Chondrocyte (in vitro differentiated cells): ENCODE data around the gene ZNF385C. TPM values are rescaled to one million over a fixed set of nuclear protein-coding genes. Genes with fewer than 3 reads are reported as not detected.
A peak's percentile ranks its signal among the peaks of the same experiment; 100 is the strongest.

Experiments
- DNase-seq: peaks from one replicate; pipeline ENCODE4 v3.0.0; 2021; ENCODE audit warnings: mixed read lengths, low spot score
- H3K27ac Mint-ChIP-seq: one replicate; pipeline ENCODE4 v1.8.0; 2021; ENCODE audit warnings: mild to moderate bottlenecking, moderate library complexity, mixed read lengths; ENCODE audit not compliant: unreplicated experiment
- H3K27me3 Mint-ChIP-seq: 2 replicates; pipeline ENCODE4 v1.8.0; 2021; ENCODE audit warnings: low read depth, mixed read lengths
- H3K36me3 Mint-ChIP-seq: 2 replicates; pipeline ENCODE4 v1.8.0; 2021; ENCODE audit warnings: low read depth, mixed read lengths
- H3K4me1 Mint-ChIP-seq: 2 replicates; pipeline ENCODE4 v1.8.0; 2021; ENCODE audit warnings: low read depth, mild to moderate bottlenecking, mixed read lengths
- H3K4me3 Mint-ChIP-seq: one replicate; pipeline ENCODE4 v1.8.0; 2021; ENCODE audit warnings: mild to moderate bottlenecking, moderate library complexity, mixed read lengths; ENCODE audit not compliant: unreplicated experiment
- H3K9me3 Mint-ChIP-seq: 2 replicates; pipeline ENCODE4 v1.8.0; 2021; ENCODE audit warnings: low read depth, mixed read lengths
- total RNA-seq: library from RNA; stranded (reverse); gene quantifications from 3 replicates; pipeline ENCODE4 v1.2.1, GENCODE V29; 2021
- TF ChIP-seq, protein P1 (sequence below): fragments of 200-600 bp; sonication (generic); IDR thresholded peaks from 2 replicates; pipeline ENCODE4 v1.5.0; 2021; ENCODE audit warnings: antibody characterized with exemption, mild to moderate bottlenecking, moderate library complexity

The ZNF385C gene
- total RNA-seq, 1 donor from 2014 or later, result 0.07 TPM

DNA sequence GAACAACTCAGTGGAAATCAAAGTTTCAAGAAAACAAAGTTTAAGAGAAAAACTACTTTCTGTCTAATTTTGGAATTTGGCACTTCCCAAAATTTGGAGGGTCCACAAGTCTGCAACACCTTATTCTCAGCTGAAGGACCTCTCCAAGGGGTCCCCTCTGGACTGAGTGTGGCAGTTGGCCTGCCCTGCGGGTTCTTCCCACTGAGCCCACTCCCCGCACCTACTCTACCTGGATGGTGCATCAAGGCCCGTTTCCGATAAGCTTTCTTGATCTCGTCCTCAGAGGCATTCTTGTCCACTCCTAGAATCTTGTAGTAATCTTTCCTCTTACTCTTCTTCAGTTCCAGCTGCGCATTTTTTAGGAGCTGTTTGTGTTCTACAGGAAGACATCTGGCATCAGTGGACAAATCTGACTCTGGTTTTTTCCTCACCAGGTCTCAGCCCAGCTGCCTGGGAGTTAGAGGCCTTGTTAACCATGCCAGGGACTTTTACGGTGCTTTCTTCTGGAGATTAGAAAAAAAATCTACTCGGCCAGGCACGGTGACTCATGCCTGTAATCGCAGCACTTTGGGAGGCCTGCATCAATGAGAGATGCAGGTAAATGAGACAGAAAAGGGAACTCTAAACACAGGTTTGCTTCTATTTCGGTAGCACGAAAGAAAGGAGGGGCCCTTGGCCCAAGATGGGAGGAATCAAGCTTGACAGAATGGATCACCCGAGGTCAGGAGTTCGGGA, 116.1 kb downstream of the ZNF385C start:
- H3K27ac Mint-ChIP-seq, result no peak overlapping the region
- no peak for DNase-seq
- H3K36me3 Mint-ChIP-seq, result peaks cover 32% of the 10 kb centered on the region
- H3K4me1 Mint-ChIP-seq, result no peaks in the 10 kb centered on the region
- TF ChIP-seq, protein P1, sequence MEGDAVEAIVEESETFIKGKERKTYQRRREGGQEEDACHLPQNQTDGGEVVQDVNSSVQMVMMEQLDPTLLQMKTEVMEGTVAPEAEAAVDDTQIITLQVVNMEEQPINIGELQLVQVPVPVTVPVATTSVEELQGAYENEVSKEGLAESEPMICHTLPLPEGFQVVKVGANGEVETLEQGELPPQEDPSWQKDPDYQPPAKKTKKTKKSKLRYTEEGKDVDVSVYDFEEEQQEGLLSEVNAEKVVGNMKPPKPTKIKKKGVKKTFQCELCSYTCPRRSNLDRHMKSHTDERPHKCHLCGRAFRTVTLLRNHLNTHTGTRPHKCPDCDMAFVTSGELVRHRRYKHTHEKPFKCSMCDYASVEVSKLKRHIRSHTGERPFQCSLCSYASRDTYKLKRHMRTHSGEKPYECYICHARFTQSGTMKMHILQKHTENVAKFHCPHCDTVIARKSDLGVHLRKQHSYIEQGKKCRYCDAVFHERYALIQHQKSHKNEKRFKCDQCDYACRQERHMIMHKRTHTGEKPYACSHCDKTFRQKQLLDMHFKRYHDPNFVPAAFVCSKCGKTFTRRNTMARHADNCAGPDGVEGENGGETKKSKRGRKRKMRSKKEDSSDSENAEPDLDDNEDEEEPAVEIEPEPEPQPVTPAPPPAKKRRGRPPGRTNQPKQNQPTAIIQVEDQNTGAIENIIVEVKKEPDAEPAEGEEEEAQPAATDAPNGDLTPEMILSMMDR, result no peak
- H3K4me3 Mint-ChIP-seq, result no peak overlapping the region
- no peaks in the 10 kb centered on the region for H3K9me3 Mint-ChIP-seq
- H3K27me3 Mint-ChIP-seq, result no peaks in the 10 kb centered on the region

DNA sequence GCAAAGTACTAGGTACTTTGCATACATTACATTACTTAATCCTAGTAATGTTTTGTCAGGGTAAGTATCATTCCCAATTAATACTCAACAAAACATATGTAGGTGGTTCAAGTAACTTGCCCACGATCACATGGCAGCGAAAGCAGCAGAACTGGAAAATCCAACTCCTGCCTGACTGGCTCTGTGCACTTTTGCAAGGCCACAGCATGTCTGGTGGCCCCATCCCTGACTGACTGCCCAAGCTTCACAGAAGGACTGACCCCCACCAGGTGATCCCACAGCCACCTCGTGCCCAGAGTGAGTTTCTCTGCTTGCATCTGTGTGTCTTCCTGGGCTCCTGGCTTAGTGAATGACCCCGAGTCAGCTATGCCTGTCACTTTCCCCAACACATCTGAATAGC, 120.3 kb downstream of the ZNF385C start:
- TF ChIP-seq, protein P1, result no peak
- H3K4me3 Mint-ChIP-seq, result no peak overlapping the region
- H3K27ac Mint-ChIP-seq, result peak overlapping the region; percentile 54
- H3K36me3 Mint-ChIP-seq, result peaks cover 29% of the 10 kb centered on the region
- no peaks in the 10 kb centered on the region for H3K4me1 Mint-ChIP-seq
- DNase-seq, result peak; percentile 25
- no peaks in the 10 kb centered on the region for H3K27me3 Mint-ChIP-seq
- H3K9me3 Mint-ChIP-seq, result no peaks in the 10 kb centered on the region

DNA sequence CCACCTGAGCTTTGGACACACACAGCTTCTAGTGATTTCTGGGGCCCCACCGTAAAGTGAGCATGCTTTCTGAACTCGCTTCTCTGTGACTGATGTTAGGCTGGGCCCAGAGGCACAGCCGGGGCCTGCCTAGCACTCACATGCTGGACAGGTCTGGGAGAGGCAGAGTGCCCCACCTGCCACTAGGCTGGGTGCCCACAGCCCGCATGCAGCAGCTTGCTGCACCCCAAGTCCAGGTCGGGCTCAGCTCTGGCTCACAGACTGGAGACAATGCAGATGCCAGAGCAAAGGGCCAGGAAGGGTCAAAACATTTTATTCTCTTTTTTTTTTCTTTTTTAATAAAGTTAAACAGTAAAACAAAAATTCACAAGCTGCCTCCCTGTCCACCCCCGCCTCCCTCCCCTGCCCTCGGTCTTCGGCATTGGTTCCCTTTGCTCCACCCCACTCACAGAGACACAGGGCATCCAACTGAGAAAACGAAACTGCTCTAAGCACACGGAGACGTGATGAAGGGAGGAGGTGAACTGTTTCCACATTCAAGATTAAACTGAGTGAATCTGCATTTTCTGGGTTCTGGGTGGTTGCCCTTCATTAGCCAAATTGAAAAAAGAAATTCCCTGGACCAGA, 122.0 kb downstream of the ZNF385C start:
- Mint-ChIP-seq H3K9me3 (no peaks in the 10 kb centered on the region), H3K27me3 (no peaks in the 10 kb centered on the region), H3K36me3 (peaks cover 26% of the 10 kb centered on the region), H3K27ac (peak overlapping the region; percentile 29), H3K4me1 (peaks cover 6% of the 10 kb centered on the region), H3K4me3 (no peak overlapping the region)
- DNase-seq, result peak; percentile 68
- TF ChIP-seq, protein P1, result no peak

Other genes starting within 250 kb of the ZNF385C start
- gene KLHL11, start 233.1 kb downstream of the ZNF385C start, total RNA-seq, result 12.9 to 15.3 TPM (median 14.6 TPM) in 3 replicates
- gene ACLY, start 179.5 kb downstream of the ZNF385C start, total RNA-seq, result 181 to 189 TPM (median 187 TPM) in 3 replicates
- gene ODAD4, start 167.9 kb downstream of the ZNF385C start, total RNA-seq, result 0.70 to 0.99 TPM (median 0.77 TPM) in 3 replicates
- 78.3 to 86.0 TPM (median 79.4 TPM) in 3 replicates for gene CNP, start 131.7 kb downstream of the ZNF385C start, total RNA-seq
- gene DNAJC7, start 81.0 kb downstream of the ZNF385C start, total RNA-seq, result 51.1 to 61.0 TPM (median 51.2 TPM) in 3 replicates
- 54.7 to 57.0 TPM (median 56.9 TPM) in 3 replicates for gene NKIRAS2, start 78.4 kb downstream of the ZNF385C start, total RNA-seq
- 0.24 to 0.77 TPM (median 0.62 TPM) in 3 replicates for gene C17orf113, start 47.9 kb downstream of the ZNF385C start, total RNA-seq
- gene DHX58, start 14.2 kb upstream of the ZNF385C start, total RNA-seq, result 0.53 to 0.64 TPM (median 0.55 TPM) in 3 replicates
- gene KAT2A, start 22.9 kb upstream of the ZNF385C start, total RNA-seq, result 21.7 to 38.0 TPM (median 22.3 TPM) in 3 replicates
- not detected in 3 replicates for gene HSPB9, start 24.3 kb upstream of the ZNF385C start, total RNA-seq
- 107 to 118 TPM (median 116 TPM) in 3 replicates for gene RAB5C, start 56.5 kb upstream of the ZNF385C start, total RNA-seq
- gene KCNH4, start 82.7 kb upstream of the ZNF385C start, total RNA-seq, result not detected in 3 replicates
- not detected in 3 replicates for gene HCRT, start 87.0 kb upstream of the ZNF385C start, total RNA-seq
- gene GHDC, start 96.0 kb upstream of the ZNF385C start, total RNA-seq, result 3.5 to 8.9 TPM (median 7.8 TPM) in 3 replicates
- 29.5 to 32.8 TPM (median 31.0 TPM) in 3 replicates for gene STAT5B, start 177.9 kb upstream of the ZNF385C start, total RNA-seq
- gene STAT5A, start 190.0 kb upstream of the ZNF385C start, total RNA-seq, result 12.2 to 17.6 TPM (median 14.3 TPM) in 3 replicates